Activated CD4-positive, alpha-beta T cell treated with anti-CD3 and anti-CD28 coated beads for 36 hours (primary cell): ENCODE data around the gene PPARGC1A. TPM values are rescaled to one million over a fixed set of nuclear protein-coding genes. Genes with fewer than 3 reads are reported as not detected.

Experiments used
- ATAC-seq: fragments of 200-7000 bp; cut with Tn5 transposase; one replicate; pipeline ENCODE4 v1.10.0; 2021; ENCODE audit warnings: mild to moderate bottlenecking, moderate library complexity
- CTCF ChIA-PET: fragments of 350-600 bp; sonication (Branson Sonifier 250); formaldehyde crosslinking; loops from one replicate; lab custom pipeline; 2021; ENCODE audit warnings: antibody characterized with exemption; lab: Charles Lee
- POLR2A ChIA-PET: fragments of 350-600 bp; sonication (Branson Sonifier 250); formaldehyde crosslinking; loops from one replicate; lab custom pipeline; 2021; ENCODE audit warnings: antibody characterized with exemption, inconsistent platforms; lab: Charles Lee
- DNase-seq: peaks from one replicate; pipeline ENCODE4 v3.0.0-alpha.2; 2020
- H3K27ac Mint-ChIP-seq: one replicate; pipeline ENCODE4 v1.8.0; 2021; ENCODE audit warnings: mixed read lengths
- H3K27me3 Mint-ChIP-seq: one replicate; pipeline ENCODE4 v1.8.0; 2021; ENCODE audit warnings: mixed read lengths
- H3K36me3 Mint-ChIP-seq: one replicate; pipeline ENCODE4 v1.8.0; 2021; ENCODE audit warnings: low read depth, mixed read lengths
- H3K4me1 Mint-ChIP-seq: one replicate; pipeline ENCODE4 v1.8.0; 2021; ENCODE audit warnings: mixed read lengths
- H3K4me3 Mint-ChIP-seq: one replicate; pipeline ENCODE4 v1.8.0; 2021; ENCODE audit warnings: mild to moderate bottlenecking, moderate library complexity, mixed read lengths
- H3K9me3 Mint-ChIP-seq: one replicate; pipeline ENCODE4 v1.8.0; 2021; ENCODE audit warnings: low read depth, mixed read lengths
- intact Hi-C, 2 experiments: fragments of 100-400 bp; cut with DNase I in 1 of 2; cut with micrococcal nuclease in 1 of 2; formaldehyde crosslinking; loops; one replicate each; pipeline versions ENCODE4 v1.14.2 to v1.15.1; 2022 to 2024; cut with DNase I, micrococcal nuclease
- total RNA-seq, 2 experiments: library from RNA; stranded (reverse); gene quantifications; one replicate each; pipeline ENCODE4 v1.2.3, GENCODE V29; 2021

Gene PPARGC1A
- total RNA-seq, 2 experiments from 2014 or later: not detected

- no peak overlapping the region for H3K4me3 Mint-ChIP-seq
- ChIA-PET POLR2A (no interaction called here), CTCF (interaction anchor here (0.7 kb wide), 1 partner anchor 19 kb away, joined by 3 read pairs; no protein-coding TSS in a partner anchor)
- no peak overlapping the region for H3K27ac Mint-ChIP-seq
- no peaks in the 10 kb centered on the region for H3K4me1 Mint-ChIP-seq
- no peak for DNase-seq
- H3K27me3 Mint-ChIP-seq: no peaks in the 10 kb centered on the region
- peaks cover 3% of the 10 kb centered on the region for H3K9me3 Mint-ChIP-seq
- no peak for ATAC-seq
- no peaks in the 10 kb centered on the region for H3K36me3 Mint-ChIP-seq
- intact Hi-C loops: no loop called here
Measured at GRCh38 chr4:23855912-23856605, 33.8 kb downstream of the PPARGC1A start.

- ATAC-seq (no peak), DNase-seq (no peak)
- Mint-ChIP-seq H3K36me3 (no peaks in the 10 kb centered on the region), H3K4me1 (no peaks in the 10 kb centered on the region), H3K9me3 (peaks cover 3% of the 10 kb centered on the region), H3K27me3 (no peaks in the 10 kb centered on the region), H3K4me3 (no peak overlapping the region), H3K27ac (no peak overlapping the region)
- CTCF ChIA-PET: no interaction called here
- POLR2A ChIA-PET: no interaction called here
- intact Hi-C loops: no loop called here
Measured at GRCh38 chr4:23853986-23854660, 35.7 kb downstream of the PPARGC1A start.

- H3K27ac Mint-ChIP-seq: no peak overlapping the region
- H3K27me3 Mint-ChIP-seq: no peaks in the 10 kb centered on the region
- no peak for ATAC-seq
- no peak for DNase-seq
- ChIA-PET POLR2A (no interaction called here), CTCF (no interaction called here)
- no peaks in the 10 kb centered on the region for H3K9me3 Mint-ChIP-seq
- intact Hi-C loops: no loop called here
- no peaks in the 10 kb centered on the region for H3K4me1 Mint-ChIP-seq
- no peak overlapping the region for H3K4me3 Mint-ChIP-seq
- no peaks in the 10 kb centered on the region for H3K36me3 Mint-ChIP-seq
Measured at GRCh38 chr4:23851464-23851863, 38.4 kb downstream of the PPARGC1A start.

GRCh38 chr4:23847158-23847557, 42.7 kb downstream of the PPARGC1A start:
- intact Hi-C loops: no loop called here
- CTCF ChIA-PET: no interaction called here
- Mint-ChIP-seq H3K27ac (no peak overlapping the region), H3K36me3 (no peaks in the 10 kb centered on the region), H3K4me1 (no peaks in the 10 kb centered on the region), H3K9me3 (no peaks in the 10 kb centered on the region), H3K4me3 (no peak overlapping the region), H3K27me3 (no peaks in the 10 kb centered on the region)
- no peak for DNase-seq
- no peak for ATAC-seq
- POLR2A ChIA-PET: no interaction called here

GRCh38 chr4:23844961-23845360, 44.9 kb downstream of the PPARGC1A start:
- Mint-ChIP-seq H3K36me3 (no peaks in the 10 kb centered on the region), H3K4me3 (no peak overlapping the region), H3K9me3 (no peaks in the 10 kb centered on the region), H3K4me1 (no peaks in the 10 kb centered on the region), H3K27me3 (no peaks in the 10 kb centered on the region), H3K27ac (no peak overlapping the region)
- intact Hi-C loops: no loop called here
- ATAC-seq (no peak), DNase-seq (no peak)
- CTCF ChIA-PET: no interaction called here
- POLR2A ChIA-PET: no interaction called here

- POLR2A ChIA-PET: no interaction called here
- Mint-ChIP-seq H3K27ac (no peak overlapping the region), H3K27me3 (no peaks in the 10 kb centered on the region), H3K4me1 (no peaks in the 10 kb centered on the region), H3K36me3 (no peaks in the 10 kb centered on the region), H3K9me3 (no peaks in the 10 kb centered on the region), H3K4me3 (no peak overlapping the region)
- CTCF ChIA-PET: no interaction called here
- intact Hi-C loops: no loop called here
- ATAC-seq: no peak
- DNase-seq: no peak
Measured at GRCh38 chr4:23839279-23839678, 50.6 kb downstream of the PPARGC1A start.

GRCh38 chr4:23838607-23839006, 51.2 kb downstream of the PPARGC1A start:
- ChIA-PET POLR2A (no interaction called here), CTCF (no interaction called here)
- Mint-ChIP-seq H3K4me3 (no peak overlapping the region), H3K36me3 (no peaks in the 10 kb centered on the region), H3K9me3 (no peaks in the 10 kb centered on the region), H3K4me1 (no peaks in the 10 kb centered on the region), H3K27me3 (no peaks in the 10 kb centered on the region), H3K27ac (no peak overlapping the region)
- intact Hi-C loops: no loop called here
- DNase-seq: no peak
- ATAC-seq: no peak

GRCh38 chr4:23838131-23838530, 51.7 kb downstream of the PPARGC1A start:
- POLR2A ChIA-PET: no interaction called here
- H3K4me3 Mint-ChIP-seq: no peak overlapping the region
- CTCF ChIA-PET: no interaction called here
- intact Hi-C loops: no loop called here
- H3K27ac Mint-ChIP-seq: no peak overlapping the region
- H3K4me1 Mint-ChIP-seq: no peaks in the 10 kb centered on the region
- ATAC-seq: no peak
- H3K27me3 Mint-ChIP-seq: no peaks in the 10 kb centered on the region
- H3K9me3 Mint-ChIP-seq: no peaks in the 10 kb centered on the region
- no peaks in the 10 kb centered on the region for H3K36me3 Mint-ChIP-seq
- no peak for DNase-seq

- Mint-ChIP-seq H3K9me3 (peaks cover 2% of the 10 kb centered on the region), H3K27ac (no peak overlapping the region), H3K4me1 (no peaks in the 10 kb centered on the region), H3K4me3 (no peak overlapping the region), H3K36me3 (no peaks in the 10 kb centered on the region), H3K27me3 (no peaks in the 10 kb centered on the region)
- intact Hi-C loops: no loop called here
- ChIA-PET CTCF (no interaction called here), POLR2A (no interaction called here)
- ATAC-seq (no peak), DNase-seq (no peak)
Measured at GRCh38 chr4:23837371-23837770, 52.5 kb downstream of the PPARGC1A start.

- ATAC-seq: no peak
- no peak for DNase-seq
- intact Hi-C loops: no loop called here
- Mint-ChIP-seq H3K27me3 (no peaks in the 10 kb centered on the region), H3K36me3 (no peaks in the 10 kb centered on the region), H3K4me1 (no peaks in the 10 kb centered on the region), H3K4me3 (no peak overlapping the region), H3K9me3 (peaks cover 2% of the 10 kb centered on the region), H3K27ac (no peak overlapping the region)
- CTCF ChIA-PET: no interaction called here
- POLR2A ChIA-PET: no interaction called here
Measured at GRCh38 chr4:23835774-23836478, 53.9 kb downstream of the PPARGC1A start.

- ATAC-seq: no peak
- H3K4me1 Mint-ChIP-seq: no peaks in the 10 kb centered on the region
- DNase-seq: no peak
- H3K9me3 Mint-ChIP-seq: peaks cover 2% of the 10 kb centered on the region
- intact Hi-C loops: no loop called here
- H3K36me3 Mint-ChIP-seq: no peaks in the 10 kb centered on the region
- no peak overlapping the region for H3K4me3 Mint-ChIP-seq
- H3K27me3 Mint-ChIP-seq: no peaks in the 10 kb centered on the region
- ChIA-PET POLR2A (no interaction called here), CTCF (no interaction called here)
- no peak overlapping the region for H3K27ac Mint-ChIP-seq
Measured at GRCh38 chr4:23828779-23829178, 61.1 kb downstream of the PPARGC1A start.
